Esophagus squamous epithelium (tissue), 4 donors: ENCODE measurements around the gene INPP5F.

Source experiments
- CTCF ChIP-seq, 6 experiments: fragments of 450-650 bp in 4 of 6; fragments of 200-600 bp in 2 of 6; sonication (generic) in 2 of 6; IDR thresholded peaks; one replicate each; pipeline ENCODE4 v1.5.1; 2016 to 2019; ENCODE audit warnings: antibody characterized with exemption in 6 of 6, mild to moderate bottlenecking in 4 of 6, moderate library complexity in 4 of 6
- POLR2A ChIP-seq, 4 donors: fragments of 450-650 bp; IDR thresholded peaks; one replicate each; pipeline ENCODE4 v1.6.1; 2017; ENCODE audit warnings: antibody characterized with exemption in 4 of 4, mild to moderate bottlenecking in 4 of 4, moderate library complexity in 3 of 4

- TF ChIP-seq CTCF (IDR thresholded peaks at IDR 0.05) (no peak), POLR2A (IDR thresholded peaks at IDR 0.05) (no peak)
Measured at GRCh38 chr10:119781498-119781897, 55.6 kb downstream of the INPP5F start.
